Activated CD4-positive, alpha-beta T cell treated with anti-CD3 and anti-CD28 coated beads, Interleukin-2, amount 50 U/mL, for 16 hours (primary cell): ENCODE measurements around the gene TENT4A.
A peak's percentile ranks its signal among the peaks of the same experiment; 100 is the strongest.
"Not testable (repeated sequence)": the region's sequence is repeated elsewhere in the genome, so short reads cannot be mapped to it uniquely, and the experiment has no call there.

Source experiments
- DNase-seq: peaks from one replicate; pipeline ENCODE4 v3.0.0-alpha.2; 2020

TENT4A gene

DNA sequence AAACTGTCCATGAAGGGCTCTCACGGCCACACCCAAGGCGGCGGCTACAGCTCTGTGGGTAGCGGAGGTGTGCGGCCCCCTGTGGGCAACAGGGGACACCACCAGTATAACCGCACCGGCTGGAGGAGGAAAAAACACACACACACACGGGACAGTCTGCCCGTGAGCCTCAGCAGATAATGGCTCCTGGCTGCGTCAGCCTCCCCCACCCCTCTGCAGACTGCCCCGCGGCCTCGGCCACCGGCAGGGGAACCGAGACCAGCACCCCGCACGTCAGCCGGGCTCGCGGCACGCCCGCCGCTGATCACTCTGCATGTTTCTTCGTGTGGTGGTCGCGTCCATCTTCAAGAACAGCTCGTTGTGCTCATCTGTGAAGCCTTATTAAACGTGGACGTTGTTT is 41.5 kb downstream of the TENT4A start:
- DNase-seq: no peak

DNA sequence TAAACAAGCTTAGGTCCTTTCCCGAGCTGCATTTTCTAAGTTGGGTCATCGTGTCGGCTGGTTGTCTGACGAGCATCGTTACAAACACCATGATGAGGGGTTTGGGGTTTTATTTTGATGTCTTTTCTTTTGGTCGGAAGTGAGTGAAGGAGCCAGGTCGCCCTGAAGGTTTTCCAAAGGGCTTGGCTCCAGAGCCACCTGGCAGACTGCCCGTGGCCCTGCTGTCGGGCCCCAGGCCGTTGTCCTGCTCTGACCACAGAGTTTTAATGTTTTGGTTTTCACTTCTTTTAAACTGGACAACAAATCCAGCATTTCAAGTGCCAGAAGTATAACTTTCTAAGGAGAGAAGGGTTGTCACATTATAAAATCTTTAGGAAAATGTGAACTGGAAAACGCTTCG is 42.3 kb downstream of the TENT4A start:
- DNase-seq: no peak

DNA sequence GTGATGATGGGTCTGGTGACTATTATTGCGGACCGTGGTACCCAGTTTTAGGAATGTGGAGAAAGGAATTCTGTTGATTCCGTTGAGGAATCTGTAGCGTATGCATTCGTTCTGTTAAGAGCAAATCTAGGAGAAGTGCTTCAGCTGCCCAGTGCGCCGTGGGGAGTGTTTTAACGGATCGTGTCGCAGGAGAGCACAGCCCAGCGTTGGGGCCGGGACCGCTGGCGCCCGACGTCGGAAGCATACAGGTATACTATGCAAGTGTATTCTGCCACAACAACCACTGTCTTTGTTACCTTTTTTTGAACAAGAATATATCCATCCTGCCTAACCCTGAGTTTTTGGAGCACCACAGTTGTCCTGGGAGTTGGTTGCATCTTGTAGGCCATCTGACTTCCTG is 42.7 kb downstream of the TENT4A start:
- DNase-seq: no peak

DNA sequence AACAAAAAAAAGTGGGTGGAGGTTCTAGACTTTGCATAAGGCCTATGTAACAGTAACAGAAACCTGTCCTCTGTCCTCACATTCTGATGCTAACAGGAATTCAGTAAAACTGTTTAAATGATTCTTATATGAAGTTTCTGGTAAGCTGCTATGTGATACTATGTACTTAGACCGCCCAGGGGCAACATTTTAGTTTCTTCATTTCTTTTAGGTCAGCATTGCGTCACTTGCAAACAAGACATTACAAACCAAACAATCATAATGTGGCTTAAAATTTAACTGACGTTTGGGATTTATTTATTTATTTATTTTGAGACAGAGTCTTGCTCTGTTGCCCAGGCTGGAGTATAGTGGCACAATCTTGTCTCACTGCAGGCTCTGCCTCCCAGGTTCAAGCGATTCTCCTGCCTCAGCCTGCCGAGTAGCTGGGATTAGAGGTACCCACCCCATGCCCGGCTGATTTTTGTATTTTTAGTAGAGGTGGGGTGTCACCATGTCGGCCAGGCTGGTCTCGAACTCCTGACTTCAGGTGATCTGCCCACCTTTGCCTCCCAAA is 44.3 kb downstream of the TENT4A start:
- DNase-seq: no peak

DNA sequence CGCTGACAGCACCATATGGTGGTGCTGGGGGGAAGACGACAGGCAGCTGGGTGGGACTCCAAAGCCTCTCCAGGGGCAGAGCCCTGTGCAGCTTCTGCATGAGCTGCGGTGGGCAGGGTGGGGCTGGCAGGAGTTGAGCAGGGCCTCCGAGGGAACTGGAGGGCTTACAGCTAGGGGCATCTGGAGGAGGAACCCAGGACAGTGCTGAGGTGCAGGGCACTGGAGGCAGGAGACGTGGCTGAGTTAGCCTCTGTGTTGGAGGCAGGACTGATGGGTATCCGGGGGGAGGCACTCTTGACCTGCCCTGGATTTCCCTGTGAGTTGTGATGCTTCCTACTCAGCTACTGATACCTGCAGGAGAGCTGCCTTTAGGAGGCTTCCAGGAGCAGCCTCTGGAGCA is 45.0 kb downstream of the TENT4A start:
- DNase-seq: no peak

DNA sequence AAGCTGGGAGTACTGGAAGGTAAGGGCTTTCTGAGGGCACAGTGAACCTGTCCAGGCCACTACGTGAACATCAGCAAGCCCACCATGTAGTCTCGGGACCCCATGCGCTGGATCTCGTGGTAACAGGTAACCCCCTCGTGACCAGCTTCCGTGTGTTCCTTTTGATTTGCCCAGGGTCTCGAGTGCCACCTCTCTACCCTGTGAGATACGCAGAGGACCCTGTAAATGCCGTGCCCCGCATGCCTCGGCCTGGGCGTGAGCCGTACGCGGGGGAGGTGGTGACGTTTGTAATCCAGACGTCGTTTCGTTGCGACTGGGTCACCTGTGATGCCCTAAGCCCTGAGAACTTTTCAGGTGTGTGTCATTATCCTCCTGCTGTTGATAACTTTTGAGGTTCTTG is 45.5 kb downstream of the TENT4A start:
- DNase-seq: no peak

DNA sequence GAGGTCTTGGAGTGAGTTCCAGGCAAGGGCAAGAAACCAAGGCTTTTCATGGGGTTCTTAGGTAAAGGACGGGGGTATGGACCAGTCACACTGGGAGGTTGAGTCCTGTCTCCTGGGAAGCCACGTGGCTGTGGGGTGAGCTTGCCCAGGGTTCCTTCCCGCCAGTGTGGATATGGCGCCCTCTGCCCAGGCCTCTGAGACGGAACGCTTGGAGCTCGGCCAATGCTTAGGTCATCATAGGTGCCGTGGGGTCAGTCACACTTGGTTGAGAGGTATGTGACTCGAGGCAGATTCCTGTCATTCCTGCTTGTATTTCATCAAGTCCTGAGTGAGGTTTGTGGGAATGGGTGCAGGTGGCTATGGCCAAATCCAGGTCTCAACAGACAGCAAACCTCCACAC is 46.2 kb downstream of the TENT4A start:
- DNase-seq: no peak

DNA sequence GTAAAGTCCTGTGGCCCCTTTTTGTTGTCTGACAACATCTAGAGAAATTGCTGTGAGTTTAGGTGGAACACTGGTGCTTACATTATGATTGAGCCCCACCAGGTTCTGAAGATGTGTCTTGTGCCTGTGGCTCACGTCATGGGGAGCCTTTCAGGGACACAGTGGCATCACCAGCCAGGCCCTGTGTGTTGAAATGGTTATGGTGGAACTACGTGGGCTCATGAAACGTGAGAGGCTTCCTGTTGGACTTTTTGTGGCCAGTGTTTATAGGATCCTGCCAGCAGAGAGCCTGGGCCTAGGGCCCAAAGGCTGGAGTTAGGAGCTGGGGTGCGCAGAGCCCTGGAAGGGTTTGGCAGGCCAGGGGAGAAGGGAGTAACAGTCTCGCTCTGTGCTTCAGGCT is 46.8 kb downstream of the TENT4A start:
- DNase-seq: no peak

DNA sequence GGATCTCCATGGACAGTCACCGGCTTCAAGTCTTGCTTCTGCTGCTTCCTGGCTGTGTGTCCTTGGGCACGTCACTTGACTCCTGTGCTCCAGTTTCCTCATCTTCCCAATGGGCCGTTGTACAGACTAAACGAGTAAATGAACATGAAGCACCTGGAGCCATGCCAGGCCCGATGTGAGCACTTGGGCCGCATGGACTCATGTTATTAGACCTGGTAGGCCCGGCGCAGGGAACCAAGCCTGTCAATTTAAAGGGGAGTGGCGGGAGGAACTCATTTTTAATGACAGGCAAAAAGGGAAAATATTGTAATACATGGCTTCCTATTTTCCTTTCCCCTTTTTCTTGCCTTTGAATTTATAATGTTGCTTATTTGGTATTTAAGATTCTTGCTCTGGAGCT is 47.5 kb downstream of the TENT4A start:
- no peak for DNase-seq

DNA sequence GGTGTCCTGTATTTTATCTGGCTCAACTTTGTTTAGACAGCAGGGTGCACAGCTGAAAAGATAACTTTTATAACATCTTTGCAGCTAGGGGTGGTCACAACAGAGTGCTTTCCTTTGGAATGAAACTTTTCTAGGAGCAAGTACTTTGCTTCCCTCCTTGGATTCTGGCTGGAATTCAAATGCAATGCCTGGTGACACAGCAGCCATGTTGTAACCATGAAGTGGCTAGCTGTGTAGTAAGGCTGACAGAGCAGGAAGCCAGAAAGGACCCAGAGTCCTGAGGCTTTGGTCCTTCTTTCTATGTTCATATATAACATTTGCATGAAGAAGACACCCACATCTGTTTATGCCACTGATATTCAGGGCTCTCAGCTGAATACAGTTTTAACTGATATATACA is 48.1 kb downstream of the TENT4A start:
- DNase-seq: no peak

DNA sequence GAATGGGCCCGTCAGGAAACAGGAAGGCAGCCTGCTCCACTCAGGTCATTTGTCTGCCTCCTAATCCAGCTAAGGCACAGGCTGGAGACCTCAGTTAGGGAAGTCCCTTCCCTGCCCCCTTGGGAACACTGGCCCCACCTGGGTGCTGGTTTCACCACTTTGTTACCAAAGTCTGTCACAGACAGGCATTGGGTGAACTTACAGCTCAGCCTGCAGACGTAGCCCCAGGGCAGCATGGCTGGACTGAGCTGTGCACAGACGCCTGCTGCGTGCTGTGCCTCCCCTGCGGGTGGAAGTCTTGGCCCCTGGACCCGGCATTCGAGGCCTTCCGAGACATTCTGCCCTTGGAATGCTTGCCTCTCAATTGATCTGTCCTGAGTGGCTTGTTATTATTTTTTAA is 48.9 kb downstream of the TENT4A start:
- no peak for DNase-seq

DNA sequence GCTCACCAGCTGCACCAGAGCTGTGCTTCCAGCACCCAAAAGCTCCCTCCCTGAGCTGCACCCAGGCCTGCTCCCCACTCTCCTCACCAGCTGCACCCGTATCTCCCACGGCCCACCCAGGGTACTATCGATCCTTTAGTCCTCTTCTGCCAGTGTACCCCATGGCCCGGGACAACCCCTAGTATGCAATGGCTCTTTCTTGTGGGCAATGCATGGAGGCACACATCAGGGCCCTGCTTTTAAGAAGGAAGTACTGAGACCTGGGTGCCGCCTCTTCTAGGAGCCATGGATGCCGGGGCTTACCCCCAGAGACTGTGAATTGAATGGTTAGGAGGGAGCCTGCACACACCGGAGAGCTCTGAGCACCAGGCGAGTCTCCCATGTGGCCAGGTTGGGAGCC is 49.5 kb downstream of the TENT4A start:
- no peak for DNase-seq

DNA sequence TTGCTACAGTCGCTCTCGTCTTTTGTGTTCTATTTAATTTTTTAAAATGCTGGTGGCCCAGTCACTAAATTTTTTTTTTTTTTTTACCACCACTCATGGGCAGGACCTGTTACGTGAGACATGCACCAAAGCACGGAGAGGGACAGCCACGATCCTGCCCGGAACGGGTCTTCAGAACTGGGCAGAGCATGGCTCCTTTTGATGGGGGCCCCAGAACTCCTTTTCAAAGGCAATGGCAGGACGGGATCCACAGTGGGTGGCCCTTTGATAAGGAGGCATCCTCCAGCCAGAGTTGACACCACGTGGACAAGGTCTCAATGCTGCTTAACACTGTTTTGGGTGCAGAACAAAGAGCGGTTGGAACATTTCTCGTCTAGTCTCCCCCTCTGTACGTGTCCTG is 50.0 kb downstream of the TENT4A start:
- no peak for DNase-seq

DNA sequence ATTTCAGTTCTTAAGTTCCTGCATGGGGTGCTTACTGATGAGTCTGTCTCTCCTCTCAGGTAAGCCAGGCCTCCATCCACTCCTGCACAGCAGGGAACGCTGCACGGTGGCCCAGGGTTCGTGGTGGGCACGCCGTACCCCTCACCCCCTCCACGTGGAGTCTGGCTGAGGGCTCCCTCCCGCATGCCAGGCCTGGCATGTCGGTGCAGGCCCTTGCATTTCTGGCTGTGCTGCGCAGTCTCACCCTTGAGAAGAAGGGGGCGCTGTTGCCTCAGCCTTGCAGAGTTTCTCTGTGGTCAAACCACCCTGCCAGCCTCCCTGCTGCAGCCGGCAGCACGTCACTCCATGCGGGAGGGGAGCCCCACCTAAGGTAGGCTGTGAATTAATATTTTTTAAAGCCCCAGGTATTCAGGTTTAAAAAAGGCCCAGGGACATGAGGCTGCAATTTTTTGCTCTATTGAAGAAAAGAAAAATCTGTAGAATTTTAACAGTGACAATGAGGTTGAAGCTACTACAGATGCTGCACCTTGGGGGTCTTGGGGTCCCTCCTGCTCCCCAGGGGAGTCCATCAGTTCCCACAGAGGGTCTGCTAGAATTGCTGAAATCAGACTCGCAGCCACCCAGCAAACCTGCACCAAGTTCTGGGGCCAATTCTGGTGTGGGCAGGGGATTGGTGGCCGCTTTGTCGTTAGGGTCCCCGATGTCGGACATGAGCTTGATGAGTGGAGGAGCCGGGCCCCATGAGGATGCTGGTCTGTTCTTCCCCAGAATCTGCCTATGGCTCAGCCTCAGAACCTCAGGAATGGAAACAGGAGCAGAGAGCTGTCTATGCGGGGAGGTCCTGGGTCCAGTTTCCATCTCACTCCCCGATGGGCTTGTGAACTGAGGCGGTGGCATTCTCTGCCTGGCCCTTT is 52.6 kb downstream of the TENT4A start:
- DNase-seq: peak; percentile 82

DNA sequence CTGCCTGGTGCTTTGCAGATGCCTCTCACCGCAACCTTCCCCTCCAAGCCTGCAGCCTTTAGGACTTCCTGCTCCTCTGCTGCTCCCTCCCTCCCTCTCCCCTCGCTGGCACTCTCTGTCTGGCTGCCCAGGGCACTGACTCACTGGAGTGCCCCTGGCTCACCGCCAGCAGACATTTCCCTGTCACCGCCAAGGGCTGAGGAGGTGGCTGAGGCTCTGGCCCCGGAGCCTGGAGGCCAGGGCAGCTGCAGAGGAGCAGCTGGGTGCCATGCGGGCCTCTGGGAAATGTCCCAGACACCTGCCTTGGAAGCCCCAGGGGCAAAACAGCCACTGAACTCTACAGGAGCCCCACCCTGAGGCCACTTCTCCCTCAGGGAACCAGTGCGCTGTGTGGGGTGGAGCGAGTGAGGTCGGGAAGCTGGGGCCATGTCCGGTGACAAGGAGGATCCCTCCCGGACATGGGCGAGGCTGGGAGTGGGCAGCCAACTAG is 53.4 kb downstream of the TENT4A start:
- DNase-seq: peak; percentile 45

DNA sequence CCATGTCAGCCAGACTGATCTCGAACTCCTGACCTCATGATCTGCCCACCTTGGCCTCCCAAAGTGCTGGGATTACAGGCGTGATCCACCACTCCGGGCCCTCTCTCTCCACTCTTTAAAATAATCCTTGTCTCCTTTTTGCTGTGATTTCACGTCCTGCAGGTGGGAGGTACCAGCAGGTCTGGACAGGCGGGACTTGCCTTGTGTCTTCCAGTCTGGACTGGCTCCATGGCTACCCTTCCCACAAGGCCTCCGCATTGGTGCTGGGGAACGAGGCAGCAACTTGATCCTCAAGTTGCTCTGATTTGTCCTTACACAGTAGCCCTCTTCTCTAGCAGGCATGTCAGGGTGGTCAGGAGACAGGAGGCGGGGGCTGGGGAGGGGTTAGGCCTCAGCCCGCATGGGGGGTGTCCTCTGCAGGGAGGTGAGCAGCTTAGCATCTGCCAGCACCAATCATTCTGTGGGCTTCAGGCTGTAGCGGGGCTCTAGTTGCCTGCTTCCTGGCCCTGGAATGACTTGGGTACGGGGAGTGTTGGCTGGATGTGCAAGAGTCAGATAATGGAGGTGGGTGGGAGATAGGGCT is 54.3 kb downstream of the TENT4A start:
- DNase-seq: no peak

DNA sequence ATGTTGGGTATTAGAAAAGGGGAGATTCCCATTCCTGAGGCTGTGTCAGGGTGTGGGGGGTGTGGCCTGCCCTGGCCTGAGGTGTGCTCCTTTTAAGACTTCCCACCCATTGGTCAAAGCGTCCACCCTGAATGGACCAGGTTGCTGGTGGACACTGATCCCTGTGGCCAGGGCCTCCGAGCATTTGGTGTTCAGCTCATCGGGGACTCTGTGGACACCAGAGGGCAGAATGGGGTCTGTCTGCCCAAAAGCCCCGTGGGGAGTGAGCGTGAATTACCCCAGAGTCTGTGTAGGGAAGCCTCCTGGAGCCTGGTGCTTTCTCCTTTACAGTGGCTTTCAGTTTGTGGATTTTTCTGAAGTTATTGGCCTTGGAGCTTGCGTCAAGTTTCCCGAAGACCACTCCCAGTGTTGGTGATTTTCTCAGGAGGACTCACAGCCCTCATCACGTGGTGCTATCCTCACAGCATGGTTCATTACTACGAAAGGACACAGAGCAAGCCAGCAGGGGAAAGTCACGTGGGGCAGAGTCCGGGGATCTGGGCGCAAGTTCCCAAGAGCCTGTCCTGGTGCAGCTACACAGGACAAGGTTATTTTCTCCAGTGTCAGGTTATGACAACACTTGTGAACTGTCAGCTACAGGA is 55.5 kb downstream of the TENT4A start:
- DNase-seq: no peak

DNA sequence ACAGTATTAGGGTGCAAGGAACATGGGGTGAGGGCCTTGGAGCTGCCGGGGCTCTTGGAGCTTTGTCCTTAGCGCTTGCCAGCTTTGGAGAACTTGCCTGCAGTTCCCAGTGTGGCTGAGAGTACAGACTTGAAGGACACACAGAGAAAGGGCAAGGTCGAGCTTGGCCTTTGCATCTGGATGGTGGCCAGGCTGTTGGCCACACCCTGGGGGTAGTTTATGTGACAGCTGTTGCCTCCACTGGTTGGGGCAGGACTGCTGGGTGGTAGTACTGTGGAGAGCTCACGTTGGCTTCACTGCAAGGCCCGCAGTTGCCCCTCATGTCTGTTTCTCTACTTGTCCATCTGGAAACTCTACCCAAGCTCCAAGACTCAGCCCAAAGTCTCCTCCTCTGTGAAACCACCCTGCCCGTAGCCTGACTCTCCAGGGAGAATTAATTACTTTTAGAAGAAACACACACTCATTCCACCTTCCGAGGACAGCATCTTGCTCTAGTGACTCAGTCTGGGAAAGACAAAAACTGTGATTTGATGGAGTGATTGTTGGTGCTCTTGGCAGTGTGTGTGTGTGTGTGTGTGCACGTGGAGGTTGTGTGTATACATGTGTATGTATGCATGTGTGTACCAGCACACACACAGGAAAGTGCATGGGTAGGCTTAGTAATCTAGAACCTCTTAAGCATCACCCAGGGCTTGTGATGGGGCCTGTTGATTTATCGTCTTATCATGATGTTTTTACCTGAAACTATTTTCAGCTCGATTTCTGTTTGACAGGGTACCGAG is 57.8 kb downstream of the TENT4A start:
- no peak for DNase-seq

DNA sequence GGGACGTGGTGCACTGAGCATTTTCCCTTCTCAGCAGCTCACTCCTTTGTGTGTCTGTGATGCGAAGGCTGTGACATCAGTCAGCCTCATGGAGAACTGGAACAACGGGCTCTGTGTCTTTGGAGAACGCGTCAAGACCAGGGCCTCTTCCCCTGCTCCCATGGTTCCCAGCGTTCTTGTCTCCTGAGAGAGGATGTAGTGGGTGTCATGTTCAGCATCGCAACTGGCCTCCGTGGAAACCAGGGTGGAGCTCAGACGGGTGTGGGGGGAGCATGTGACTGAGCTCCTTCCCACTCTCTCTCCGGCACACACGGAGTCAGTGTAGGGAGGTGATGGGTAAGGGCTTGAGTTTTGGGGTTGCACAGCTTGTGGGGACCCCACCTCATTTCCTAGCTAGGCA is 59.7 kb downstream of the TENT4A start:
- DNase-seq: no peak

DNA sequence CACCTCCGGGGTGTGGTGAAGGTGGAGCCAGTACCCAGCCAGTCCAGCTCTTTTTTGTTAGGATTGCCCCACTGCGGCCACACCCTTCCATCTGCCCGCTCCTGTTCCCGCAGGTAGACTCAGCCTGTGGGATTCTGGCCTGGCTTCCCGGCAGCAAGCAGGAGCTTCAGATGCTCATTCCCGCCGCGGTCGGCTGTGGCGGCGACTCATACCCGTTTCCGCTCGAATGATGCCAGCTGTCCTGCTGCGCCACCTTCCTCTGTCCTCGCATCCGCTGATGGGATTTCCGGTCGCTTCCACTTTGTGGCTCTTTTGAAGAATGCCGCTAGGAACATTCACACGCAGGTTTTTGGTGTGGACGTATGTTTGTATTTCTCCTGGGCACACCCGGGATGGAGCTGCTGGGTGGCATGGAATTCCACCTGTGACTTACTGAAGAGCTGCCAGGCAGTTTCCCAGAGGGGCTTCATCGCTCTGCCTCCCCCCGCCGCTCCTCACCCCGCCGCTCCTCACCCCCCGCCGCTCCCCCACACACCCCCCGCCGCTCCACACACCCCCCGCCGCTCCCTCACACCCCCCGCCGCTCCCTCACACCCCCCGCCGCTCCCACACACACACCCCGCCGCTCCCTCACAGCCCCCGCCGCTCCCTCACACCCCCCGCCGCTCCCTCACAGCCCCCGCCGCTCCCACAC is 60.3 kb downstream of the TENT4A start:
- no peak for DNase-seq

DNA sequence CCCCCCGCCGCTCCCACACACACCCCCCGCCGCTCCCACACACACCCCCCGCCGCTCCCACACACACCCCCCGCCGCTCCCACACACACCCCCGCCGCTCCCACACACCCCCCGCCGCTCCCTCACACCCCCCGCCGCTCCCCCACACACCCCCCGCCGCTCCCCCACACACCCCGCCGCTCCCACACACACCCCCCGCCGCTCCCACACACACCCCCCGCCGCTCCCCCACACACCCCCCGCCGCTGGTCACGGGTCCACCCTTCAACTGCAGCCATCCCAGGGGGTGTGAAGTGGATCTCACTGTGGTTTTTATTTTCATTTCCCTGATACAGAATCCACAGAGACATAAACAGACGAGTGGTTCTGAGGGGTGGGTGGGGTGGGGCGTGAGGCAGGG is 61.0 kb downstream of the TENT4A start:
- not testable (repeated sequence) for DNase-seq

DNA sequence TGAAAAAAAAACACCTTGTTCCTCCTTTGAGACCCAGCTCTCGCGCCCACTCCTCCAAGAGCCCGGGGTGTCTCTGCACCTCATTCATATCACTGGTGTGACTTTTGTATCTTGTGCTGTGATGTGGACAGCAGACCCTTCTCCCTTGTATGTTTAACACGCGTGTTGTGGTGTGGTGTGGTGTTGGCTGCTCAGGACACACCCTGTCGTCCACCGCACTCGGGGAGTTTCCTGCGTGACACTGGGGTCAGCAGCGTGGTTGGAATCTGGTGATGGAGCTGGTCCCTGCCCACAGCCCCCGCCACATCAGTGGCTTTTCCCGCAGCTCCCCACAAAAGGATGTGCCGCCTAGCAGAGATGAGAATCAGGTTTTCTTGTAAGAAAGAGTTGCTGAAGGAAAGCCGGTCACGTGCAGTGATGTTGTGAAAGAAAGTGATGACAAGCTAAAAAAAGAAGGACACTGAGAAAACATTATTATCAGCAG is 61.5 kb downstream of the TENT4A start:
- no peak for DNase-seq
